OCI-LY1 (cell line): ENCODE data around the gene TUBA4B.

Experiments used
- H2AFZ ChIP-seq: fragments of 200-600 bp; sonication (generic), shearing (Covaris generic); 2 replicates; pipeline ENCODE4 v1.6.0; 2014; ENCODE audit warnings: antibody characterized with exemption, mild to moderate bottlenecking, low read length
- H3F3A ChIP-seq: fragments of 200-600 bp; sonication (generic), shearing (Covaris generic); 2 replicates; pipeline ENCODE4 v1.6.0; 2014; ENCODE audit warnings: mild to moderate bottlenecking, antibody characterized with exemption, low read length, moderate library complexity; ENCODE audit not compliant: insufficient read depth
- H3K27ac ChIP-seq: fragments of 200-600 bp; sonication (generic); 2 replicates; pipeline ENCODE4 v1.5.1; 2014; ENCODE audit warnings: low read length, mixed run types, mild to moderate bottlenecking, low read depth; ENCODE audit not compliant: poor library complexity, severe bottlenecking
- H3K27me3 ChIP-seq: fragments of 200-600 bp; sonication (generic); 2 replicates; pipeline ENCODE4 v1.6.0; 2014; ENCODE audit warnings: antibody characterized with exemption, mild to moderate bottlenecking, low read length, moderate library complexity; ENCODE audit not compliant: insufficient read depth
- H3K36me3 ChIP-seq: fragments of 200-600 bp; sonication (generic); 2 replicates; pipeline ENCODE4 v1.6.1; 2014; ENCODE audit warnings: mild to moderate bottlenecking, antibody characterized with exemption, low read length, moderate library complexity, mixed read lengths; ENCODE audit not compliant: insufficient read depth
- H3K4me1 ChIP-seq: fragments of 200-600 bp; sonication (generic); 2 replicates; pipeline ENCODE4 v1.5.1; 2014; ENCODE audit warnings: mild to moderate bottlenecking, low read length, moderate library complexity; ENCODE audit not compliant: insufficient read depth, severe bottlenecking
- H3K4me2 ChIP-seq: fragments of 200-600 bp; sonication (generic), shearing (Covaris generic); 2 replicates; pipeline ENCODE4 v1.6.1; 2014; ENCODE audit warnings: low read length
- H3K4me3 ChIP-seq: fragments of 200-600 bp; sonication (generic); 2 replicates; pipeline ENCODE4 v1.5.1; 2014; ENCODE audit warnings: low read length, low read depth, mild to moderate bottlenecking, mixed read lengths; ENCODE audit not compliant: poor library complexity, severe bottlenecking
- H3K79me2 ChIP-seq: fragments of 200-600 bp; shearing (Covaris generic); 2 replicates; pipeline ENCODE4 v1.6.1; 2016; ENCODE audit warnings: mixed run types, low read length, mixed read lengths; ENCODE audit not compliant: insufficient read depth
- H3K9ac ChIP-seq: fragments of 200-600 bp; sonication (generic), shearing (Covaris generic); 2 replicates; pipeline ENCODE4 v1.6.1; 2014; ENCODE audit warnings: mild to moderate bottlenecking, low read length, mixed read lengths
- H3K9me2 ChIP-seq: fragments of 200-600 bp; sonication (generic), shearing (Covaris generic); 2 replicates; pipeline ENCODE4 v1.6.1; 2014; ENCODE audit warnings: low read depth, mild to moderate bottlenecking, low read length, mixed read lengths
- H3K9me3 ChIP-seq: fragments of 200-600 bp; shearing (Covaris generic); 2 replicates; pipeline ENCODE4 v1.6.1; 2014; ENCODE audit warnings: low read length, mixed read lengths
- H4K20me1 ChIP-seq: fragments of 200-600 bp; sonication (generic), shearing (Covaris generic); 2 replicates; pipeline ENCODE4 v1.6.0; 2016; ENCODE audit warnings: mild to moderate bottlenecking, low read length; ENCODE audit not compliant: insufficient read depth
- EZH2 ChIP-seq: fragments of 200-600 bp; sonication (generic), shearing (Covaris generic); IDR thresholded peaks from 2 replicates; pipeline ENCODE4 v1.8.0; 2017; ENCODE audit warnings: borderline replicate concordance, mixed run types, mild to moderate bottlenecking, antibody characterized with exemption, low read length, moderate library complexity, mixed read lengths
- TF ChIP-seq, protein P1 (sequence below): fragments of 200-600 bp; sonication (generic), shearing (Covaris generic); IDR thresholded peaks from 2 replicates; pipeline ENCODE4 v1.5.1; 2017; ENCODE audit warnings: mild to moderate bottlenecking, antibody characterized with exemption, low read length, moderate library complexity, mixed read lengths

The TUBA4B gene

GRCh38 chr2:219291910-219292490 is 39.0 kb downstream of the TUBA4B start:
- Histone ChIP-seq H3K36me3 (no peaks in the 10 kb centered on the region), H3K4me3 (no peak overlapping the region), H3K27me3 (no peaks in the 10 kb centered on the region; the same call in 1 of the 2 replicates), H3K79me2 (no peaks in the 10 kb centered on the region), H3K9me3 (no peaks in the 10 kb centered on the region), H3K4me1 (peaks cover 15% of the 10 kb centered on the region), H4K20me1 (no peaks in the 10 kb centered on the region), H3K27ac (no peak overlapping the region), H3K9me2 (no peaks in the 10 kb centered on the region), H3K9ac (no peak overlapping the region), H2AFZ (no peak overlapping the region), H3K4me2 (no peak overlapping the region), H3F3A (no peaks in the 10 kb centered on the region)
- TF ChIP-seq, protein P1, sequence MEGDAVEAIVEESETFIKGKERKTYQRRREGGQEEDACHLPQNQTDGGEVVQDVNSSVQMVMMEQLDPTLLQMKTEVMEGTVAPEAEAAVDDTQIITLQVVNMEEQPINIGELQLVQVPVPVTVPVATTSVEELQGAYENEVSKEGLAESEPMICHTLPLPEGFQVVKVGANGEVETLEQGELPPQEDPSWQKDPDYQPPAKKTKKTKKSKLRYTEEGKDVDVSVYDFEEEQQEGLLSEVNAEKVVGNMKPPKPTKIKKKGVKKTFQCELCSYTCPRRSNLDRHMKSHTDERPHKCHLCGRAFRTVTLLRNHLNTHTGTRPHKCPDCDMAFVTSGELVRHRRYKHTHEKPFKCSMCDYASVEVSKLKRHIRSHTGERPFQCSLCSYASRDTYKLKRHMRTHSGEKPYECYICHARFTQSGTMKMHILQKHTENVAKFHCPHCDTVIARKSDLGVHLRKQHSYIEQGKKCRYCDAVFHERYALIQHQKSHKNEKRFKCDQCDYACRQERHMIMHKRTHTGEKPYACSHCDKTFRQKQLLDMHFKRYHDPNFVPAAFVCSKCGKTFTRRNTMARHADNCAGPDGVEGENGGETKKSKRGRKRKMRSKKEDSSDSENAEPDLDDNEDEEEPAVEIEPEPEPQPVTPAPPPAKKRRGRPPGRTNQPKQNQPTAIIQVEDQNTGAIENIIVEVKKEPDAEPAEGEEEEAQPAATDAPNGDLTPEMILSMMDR = no peak
- TF ChIP-seq EZH2 = no peak

- H3K9me3 ChIP-seq = no peaks in the 10 kb centered on the region
- no peaks in the 10 kb centered on the region; the same call in 1 of the 2 replicates for H3K27me3 ChIP-seq
- H4K20me1 ChIP-seq = no peaks in the 10 kb centered on the region
- no peaks in the 10 kb centered on the region for H3F3A ChIP-seq
- no peaks in the 10 kb centered on the region for H3K79me2 ChIP-seq
- H3K27ac ChIP-seq = no peak overlapping the region
- H3K9ac ChIP-seq = no peak overlapping the region
- peaks cover 15% of the 10 kb centered on the region for H3K4me1 ChIP-seq
- no peak overlapping the region for H3K4me2 ChIP-seq
- TF ChIP-seq EZH2 = no peak
- TF ChIP-seq, protein P1 = no peak
- H3K36me3 ChIP-seq = no peaks in the 10 kb centered on the region
- no peaks in the 10 kb centered on the region for H3K9me2 ChIP-seq
- H3K4me3 ChIP-seq = no peak overlapping the region
- H2AFZ ChIP-seq = no peak overlapping the region
Observed at GRCh38 chr2:219292616-219293015, 39.6 kb downstream of the TUBA4B start.

DNA sequence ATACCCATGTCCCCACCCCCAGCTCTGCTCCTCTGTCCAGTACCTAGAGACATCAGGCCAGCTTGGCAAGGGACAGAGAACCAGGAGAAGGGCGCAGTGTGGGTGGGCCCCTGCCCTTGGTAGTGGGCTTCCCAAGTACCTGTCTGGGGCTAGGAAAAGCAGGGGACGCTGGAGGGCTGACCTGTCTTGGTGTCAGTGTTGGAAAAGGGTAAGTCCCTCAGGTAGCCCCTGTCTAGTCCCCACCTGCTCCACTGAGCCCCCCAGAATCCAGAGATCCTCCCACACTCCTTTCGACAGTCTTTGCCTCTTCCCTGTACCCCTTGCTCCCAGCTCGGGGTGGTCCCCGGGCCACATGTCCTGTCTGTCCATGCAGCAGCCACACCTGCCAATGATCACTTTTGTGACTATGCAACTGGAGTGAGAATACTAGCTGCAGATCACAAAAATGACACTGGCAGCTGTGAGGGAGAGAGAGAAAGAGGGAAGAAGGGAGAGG is 40.7 kb downstream of the TUBA4B start:
- TF ChIP-seq, protein P1 = no peak
- TF ChIP-seq EZH2 = no peak
- Histone ChIP-seq H3K9me2 (no peaks in the 10 kb centered on the region), H3K4me1 (peaks cover 15% of the 10 kb centered on the region), H3K27me3 (no peaks in the 10 kb centered on the region; the same call in 1 of the 2 replicates), H3K79me2 (no peaks in the 10 kb centered on the region), H3K36me3 (no peaks in the 10 kb centered on the region), H3K9me3 (no peaks in the 10 kb centered on the region), H3F3A (no peaks in the 10 kb centered on the region), H3K4me2 (no peak overlapping the region; the same call in 1 of the 2 replicates), H3K4me3 (no peak overlapping the region), H3K9ac (no peak overlapping the region; the same call in 1 of the 2 replicates), H3K27ac (no peak overlapping the region), H2AFZ (no peak overlapping the region), H4K20me1 (no peaks in the 10 kb centered on the region)
